ENCODE results near the gene AQP9. TPM values are rescaled to one million over a fixed set of nuclear protein-coding genes. Genes with fewer than 3 reads are reported as not detected.

The AQP9 gene
- polyA plus RNA-seq, 4 donors, result 0.18 to 1.3 (median 0.57) TPM

GRCh38 chr15:58221591-58222241 is 83.5 kb downstream of the AQP9 start:
- no peak for DNase-seq (ENCODE audit: low read depth in 4 of 4, low spot score in 3 of 4)

- DNase-seq (ENCODE audit: low read depth in 4 of 4, low spot score in 3 of 4), result no peak
Observed at GRCh38 chr15:58222679-58223078, 84.5 kb downstream of the AQP9 start.

- no peak for DNase-seq (ENCODE audit: low read depth in 4 of 4, low spot score in 3 of 4)
Observed at GRCh38 chr15:58223432-58223831, 85.3 kb downstream of the AQP9 start.

GRCh38 chr15:58224068-58224467 is 85.9 kb downstream of the AQP9 start:
- DNase-seq (ENCODE audit: low read depth in 4 of 4, low spot score in 3 of 4), result no peak

- peak in 2 of 4 donors; percentile 36 to 39 for DNase-seq (ENCODE audit: low read depth in 4 of 4, low spot score in 3 of 4)
Observed at GRCh38 chr15:58227706-58228543, 89.7 kb downstream of the AQP9 start.

- peak in 1 of 4 donors; percentile 18 for DNase-seq (ENCODE audit: low read depth in 4 of 4, low spot score in 3 of 4)
Observed at GRCh38 chr15:58228718-58229117, 90.5 kb downstream of the AQP9 start.

GRCh38 chr15:58229297-58229768 is 91.2 kb downstream of the AQP9 start:
- no peak for DNase-seq (ENCODE audit: low read depth in 4 of 4, low spot score in 3 of 4)

GRCh38 chr15:58232281-58233065 is 94.3 kb downstream of the AQP9 start:
- DNase-seq (ENCODE audit: low read depth in 4 of 4, low spot score in 3 of 4), result no peak

- DNase-seq (ENCODE audit: low read depth in 4 of 4, low spot score in 3 of 4), result no peak
Observed at GRCh38 chr15:58233341-58233740, 95.2 kb downstream of the AQP9 start.

Other genes starting within 250 kb of the AQP9 start
- gene ALDH1A2, start 72.7 kb upstream of the AQP9 start, polyA plus RNA-seq (ENCODE audit: insufficient read length in 4 of 4), result 100 to 1,000 TPM; 247 to 337 (median 275) TPM